ENCODE measurements around the gene ADAMTS2. TPM values are rescaled to one million over a fixed set of nuclear protein-coding genes. Genes with fewer than 3 reads are reported as not detected.

ADAMTS2 gene
- total and polyA plus RNA-seq, 12 donors: 4.3 to 70.3 (median 22.4) TPM

DNA sequence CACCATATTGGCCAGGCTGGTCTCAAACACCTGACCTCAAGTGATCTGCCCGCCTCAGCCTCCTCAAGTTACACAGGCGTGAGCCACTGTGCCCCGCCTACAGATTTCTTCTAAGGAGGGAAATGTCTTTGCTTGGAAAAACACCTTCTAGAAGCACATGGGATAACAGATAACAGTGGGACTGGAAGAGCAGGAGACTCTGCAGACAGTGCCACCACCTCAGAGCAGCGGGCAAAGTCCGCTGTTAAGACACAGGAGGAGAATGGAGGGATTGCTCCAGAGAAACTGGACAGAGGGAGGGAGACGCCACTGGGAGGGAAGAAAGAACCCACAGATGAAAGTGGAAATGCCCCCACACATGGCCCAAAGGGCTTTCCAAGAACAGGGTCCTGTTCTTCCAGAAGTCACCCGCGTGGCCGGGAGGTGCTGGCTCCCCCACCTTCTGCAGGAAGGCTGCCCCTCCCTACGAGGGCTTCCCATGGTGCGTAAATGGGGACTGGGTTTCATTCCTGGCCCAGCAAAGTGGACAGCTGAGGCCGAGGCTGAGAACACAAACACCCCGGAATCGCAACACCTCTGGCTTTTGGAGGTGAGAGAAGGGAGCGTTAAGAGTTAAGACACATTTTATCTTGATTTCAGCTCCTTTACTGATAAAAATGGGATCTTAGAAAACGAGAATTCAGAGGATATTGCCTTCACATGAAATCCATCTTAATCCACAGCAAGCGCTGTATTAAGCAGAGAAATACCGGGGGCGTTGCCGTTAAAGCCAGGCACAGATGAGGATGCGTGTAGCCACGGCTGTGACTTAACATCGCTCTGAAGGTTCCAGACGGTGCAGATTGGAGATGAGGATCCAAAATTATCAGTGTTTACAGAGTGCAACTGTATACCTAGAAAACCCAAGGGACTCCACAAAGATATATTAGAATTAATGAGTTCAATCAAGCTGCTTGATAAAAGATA lies 11.2 kb downstream of the ADAMTS2 start:
- no peaks in the 10 kb centered on the region for H3K9me3 ChIP-seq (replicated peaks in 1 of 3)
- H3K27me3 ChIP-seq: no peaks in the 10 kb centered on the region
- WGBS, 4 donors: 74 to 82% (median 80%) methylated on average over 21 to 24 of the region's 24 CpGs
- no peaks in the 10 kb centered on the region for H3K36me3 ChIP-seq (replicated peaks in 1 of 2)
- H3K27ac ChIP-seq: no peak overlapping the region
- no peaks in the 10 kb centered on the region for H3K4me1 ChIP-seq (replicated peaks in 1 of 2)
- H3K4me3 ChIP-seq: no peak overlapping the region
- no peak for TF ChIP-seq POLR2A (IDR thresholded peaks at IDR 0.05)
- TF ChIP-seq CTCF (IDR thresholded peaks at IDR 0.05): no peak
- intact Hi-C loops (cut with DNase I): loop anchor here in 1 of 2 donors (10.0 kb wide), 1 partner anchor 169 kb away; no protein-coding TSS in a partner anchor
- no peak for DNase-seq

DNA sequence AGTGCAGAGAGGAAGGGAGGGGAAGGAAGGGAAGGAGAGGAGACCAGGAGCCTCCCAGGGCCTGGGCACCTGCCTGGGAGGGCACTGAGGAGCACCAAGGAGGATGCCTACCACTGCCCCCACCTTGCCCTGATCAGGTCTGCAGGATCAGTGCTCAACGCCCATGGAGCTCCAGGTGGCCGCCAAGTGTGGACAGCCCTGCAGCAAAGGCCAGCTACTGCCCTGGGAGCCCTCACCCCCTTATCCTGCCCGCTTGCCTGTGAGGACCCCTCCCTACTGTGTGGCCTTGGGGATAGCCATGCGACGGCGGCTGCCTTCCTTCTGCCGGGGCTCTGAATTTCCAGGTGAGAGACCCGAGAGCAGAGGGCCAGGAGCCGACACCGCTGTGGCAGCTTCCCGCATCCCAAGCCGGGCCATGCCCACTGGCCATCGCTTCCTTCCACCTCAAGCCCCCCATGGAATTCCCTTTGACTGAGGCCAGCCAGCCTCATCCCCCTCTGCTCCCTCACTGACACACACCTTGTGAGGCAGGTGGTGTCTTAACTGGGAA lies 12.4 kb downstream of the ADAMTS2 start:
- no peak for TF ChIP-seq POLR2A (IDR thresholded peaks at IDR 0.05)
- TF ChIP-seq CTCF (IDR thresholded peaks at IDR 0.05): no peak
- 78 to 88% (median 83%) methylated on average over 7 to 13 of the region's 13 CpGs for WGBS, 4 donors
- no peaks in the 10 kb centered on the region for H3K36me3 ChIP-seq (replicated peaks in 1 of 2)
- H3K4me1 ChIP-seq (replicated peaks in 1 of 2): no peaks in the 10 kb centered on the region
- H3K9me3 ChIP-seq (replicated peaks in 1 of 3): no peaks in the 10 kb centered on the region
- no peaks in the 10 kb centered on the region for H3K27me3 ChIP-seq
- H3K4me3 ChIP-seq: no peak overlapping the region
- no peak for DNase-seq
- no peak overlapping the region for H3K27ac ChIP-seq
- intact Hi-C loops (cut with DNase I): loop anchor here in 1 of 2 donors (10.0 kb wide), 1 partner anchor 168 kb away; no protein-coding TSS in a partner anchor

- Histone ChIP-seq H3K4me1 (replicated peaks in 1 of 2) (no peaks in the 10 kb centered on the region), H3K4me3 (no peak overlapping the region), H3K9me3 (replicated peaks in 1 of 3) (no peaks in the 10 kb centered on the region), H3K27ac (no peak overlapping the region), H3K27me3 (no peaks in the 10 kb centered on the region), H3K36me3 (replicated peaks in 1 of 2) (no peaks in the 10 kb centered on the region)
- intact Hi-C loops (cut with DNase I): loop anchor here in 1 of 2 donors (10.0 kb wide), 1 partner anchor 167 kb away; no protein-coding TSS in a partner anchor
- TF ChIP-seq POLR2A (IDR thresholded peaks at IDR 0.05): no peak
- no peak for DNase-seq
- 76 to 90% (median 86%) methylated on average over 8 of the region's 8 CpGs for WGBS, 4 donors
Measured at GRCh38 chr5:179331591-179332375, 13.5 kb downstream of the ADAMTS2 start.

- Histone ChIP-seq H3K4me1 (replicated peaks in 1 of 2) (no peaks in the 10 kb centered on the region), H3K27me3 (no peaks in the 10 kb centered on the region), H3K9me3 (replicated peaks in 1 of 3) (no peaks in the 10 kb centered on the region), H3K4me3 (no peak overlapping the region), H3K27ac (no peak overlapping the region), H3K36me3 (replicated peaks in 1 of 2) (no peaks in the 10 kb centered on the region)
- intact Hi-C loops (cut with DNase I): loop anchor here in 1 of 2 donors (10.0 kb wide), 1 partner anchor 166 kb away; no protein-coding TSS in a partner anchor
- DNase-seq: no peak
- 78 to 86% (median 83%) methylated on average over 10 to 13 of the region's 13 CpGs for WGBS, 4 donors
- no peak for TF ChIP-seq CTCF (IDR thresholded peaks at IDR 0.05)
- no peak for TF ChIP-seq POLR2A (IDR thresholded peaks at IDR 0.05)
Measured at GRCh38 chr5:179330186-179330900, 14.9 kb downstream of the ADAMTS2 start.
